ENCODE measurements around the gene PLCXD3.
"Not testable (repeated sequence)": the region's sequence is repeated elsewhere in the genome, so short reads cannot be mapped to it uniquely, and the experiment has no call there.

The PLCXD3 gene

GRCh38 chr5:41482715-41483114 is 27.7 kb downstream of the PLCXD3 start:
- no peak for DNase-seq

DNA sequence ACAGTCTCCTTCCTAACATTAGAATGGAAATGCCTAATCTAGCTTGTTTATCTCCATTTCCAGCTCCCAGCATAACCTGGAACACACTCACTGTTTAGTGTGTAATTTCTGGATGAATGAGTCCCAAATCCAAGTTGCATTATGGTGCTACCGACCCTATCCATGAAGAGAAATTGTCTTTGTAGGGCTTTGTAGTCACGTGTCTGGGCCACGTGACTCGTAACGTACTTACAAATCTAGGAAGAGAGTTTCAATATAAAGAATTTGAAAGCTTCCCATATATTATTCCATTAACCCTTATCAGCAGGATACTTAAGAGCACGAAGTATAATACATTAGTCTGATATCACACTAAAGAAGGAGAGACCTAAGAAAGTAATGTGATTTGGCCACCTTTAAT is 28.2 kb downstream of the PLCXD3 start:
- DNase-seq: no peak

GRCh38 chr5:41471571-41472208 is 38.7 kb downstream of the PLCXD3 start:
- not testable (repeated sequence) for DNase-seq

DNA sequence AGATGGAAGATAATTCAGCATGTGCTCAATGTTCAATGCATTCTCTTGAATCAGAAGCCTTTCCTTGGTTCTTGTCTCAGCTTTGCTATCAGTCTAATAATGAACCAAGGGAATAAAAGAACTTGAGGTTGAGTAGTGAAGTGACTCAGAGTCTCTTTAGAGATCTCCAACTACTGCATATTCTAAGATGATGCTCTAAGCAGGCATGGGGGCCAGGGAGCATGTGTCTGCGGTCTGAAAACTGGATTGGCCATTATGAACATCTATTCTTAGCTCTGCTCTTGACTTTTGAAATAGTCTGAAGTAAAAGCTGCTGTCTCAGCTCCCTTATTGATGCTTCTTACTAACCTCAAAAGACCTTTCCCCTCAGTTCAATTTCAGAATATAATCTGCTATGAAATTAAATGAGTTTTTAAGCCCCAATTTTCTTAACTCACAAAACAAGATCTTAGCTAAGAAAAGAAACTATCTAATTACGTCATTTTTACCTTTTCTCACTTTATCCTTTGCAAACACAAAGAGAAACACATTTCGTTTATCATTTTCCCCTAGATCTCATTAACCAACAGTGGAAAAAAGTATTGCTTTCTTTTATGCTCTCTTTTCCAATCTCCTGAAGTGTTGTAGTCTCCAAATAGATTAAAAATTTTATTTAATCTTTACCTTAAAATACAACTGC is 44.8 kb downstream of the PLCXD3 start:
- DNase-seq: no peak

DNA sequence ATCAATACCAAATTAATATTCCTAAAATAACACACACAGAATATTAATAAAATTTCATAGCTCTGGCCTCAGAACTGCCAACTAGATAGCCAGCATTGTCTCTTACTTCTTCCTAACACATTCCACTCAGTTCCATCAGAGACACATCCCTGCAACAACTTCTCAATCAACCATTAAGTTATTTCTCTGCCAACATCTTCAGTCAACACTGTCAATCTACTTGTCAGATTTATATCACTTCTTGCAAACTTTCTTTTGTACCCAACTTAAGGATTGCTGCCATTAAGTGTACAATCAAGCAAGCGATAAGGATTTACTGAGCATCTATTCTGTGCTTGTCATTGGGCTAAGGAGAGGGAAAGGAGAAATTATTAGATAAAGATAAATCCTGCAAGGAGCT is 50.8 kb downstream of the PLCXD3 start:
- DNase-seq: no peak

- DNase-seq: no peak
Measured at GRCh38 chr5:41457094-41457493, 53.3 kb downstream of the PLCXD3 start.

DNA sequence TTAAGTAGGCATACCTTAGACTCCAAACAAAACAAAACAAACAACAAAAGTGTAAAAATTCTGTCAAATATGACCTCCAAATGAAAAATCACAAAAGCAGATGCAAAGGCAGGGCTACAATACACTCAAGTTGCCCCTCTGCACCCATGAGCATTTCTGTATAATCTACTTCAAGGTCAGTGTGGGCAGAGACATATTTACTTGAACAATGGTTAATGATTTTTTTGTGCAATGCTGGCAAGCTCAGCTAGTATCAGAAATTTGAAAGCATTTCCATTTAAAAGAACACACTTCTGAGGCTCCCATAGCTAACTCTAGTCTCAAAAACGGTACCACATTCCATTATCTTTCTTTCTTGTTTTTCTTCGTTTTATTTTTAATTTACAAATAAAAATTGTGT is 57.9 kb downstream of the PLCXD3 start:
- no peak for DNase-seq

DNA sequence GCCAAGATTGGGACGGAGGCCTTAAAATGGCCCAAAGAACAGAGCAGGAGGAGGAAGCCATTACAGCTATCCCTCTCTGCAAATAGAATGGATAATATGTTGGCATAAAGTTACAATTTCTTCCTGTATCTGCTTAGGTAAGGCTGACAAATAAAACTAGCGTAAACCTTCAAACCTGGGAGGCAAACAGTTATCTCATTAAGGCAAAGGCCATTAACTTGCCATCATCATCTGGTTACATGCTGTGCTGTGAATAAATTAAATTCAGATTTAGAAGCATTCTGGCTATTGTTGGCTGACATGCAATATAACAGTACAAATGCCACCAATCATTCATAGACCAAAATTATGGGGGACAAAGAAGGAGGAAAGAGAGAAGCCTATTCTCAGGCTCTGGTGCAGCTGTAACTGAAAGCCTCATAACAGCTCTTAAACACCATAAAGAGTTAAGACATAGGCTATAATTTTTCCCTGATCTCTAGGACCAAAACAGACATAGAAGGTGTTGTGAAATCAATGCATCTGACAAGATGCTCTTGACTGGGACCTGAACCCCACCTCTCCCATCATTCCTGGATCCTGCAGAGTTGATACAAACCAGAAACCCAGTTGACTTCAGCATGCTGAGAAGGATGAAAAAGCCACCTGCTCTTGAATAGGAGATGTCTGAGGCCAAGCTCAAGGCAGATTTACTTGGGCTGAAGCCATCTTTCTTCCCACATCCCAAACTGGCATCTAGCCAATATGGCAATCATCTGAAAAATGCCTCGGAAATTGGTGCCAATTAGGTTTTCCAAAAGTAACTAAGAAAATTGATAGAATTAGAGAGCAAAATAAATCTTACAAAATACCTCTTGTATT is 62.5 kb downstream of the PLCXD3 start:
- DNase-seq: no peak

DNA sequence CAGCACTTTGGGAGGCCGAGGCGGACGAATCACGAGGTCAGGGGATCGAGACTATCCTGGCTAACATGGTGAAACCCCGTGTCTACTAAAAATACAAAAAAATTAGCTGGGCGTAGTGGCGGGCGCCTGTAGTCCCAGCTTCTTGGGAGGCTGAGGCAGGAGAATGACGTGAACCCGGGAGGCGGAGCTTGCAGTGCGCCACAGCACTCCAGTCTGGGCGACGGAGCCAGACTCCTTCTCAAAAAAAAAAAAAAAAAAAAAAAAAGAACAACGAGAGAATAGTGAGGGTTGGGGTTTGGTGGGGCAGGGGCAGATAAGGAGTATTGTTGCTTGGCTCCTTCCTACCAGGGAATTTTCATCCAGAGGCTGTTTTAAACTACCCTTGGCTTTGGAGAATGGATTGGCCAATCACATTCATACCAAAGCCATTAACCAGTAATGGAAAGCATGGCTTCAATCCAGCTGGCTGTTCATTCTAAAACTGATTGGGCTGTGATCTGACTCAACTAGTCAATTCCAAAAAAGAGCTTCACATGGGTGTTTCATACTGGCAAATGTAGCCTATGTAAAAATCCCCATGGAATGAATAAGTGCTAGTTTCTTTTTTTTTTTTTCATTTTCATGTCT is 64.4 kb downstream of the PLCXD3 start:
- no peak for DNase-seq

DNA sequence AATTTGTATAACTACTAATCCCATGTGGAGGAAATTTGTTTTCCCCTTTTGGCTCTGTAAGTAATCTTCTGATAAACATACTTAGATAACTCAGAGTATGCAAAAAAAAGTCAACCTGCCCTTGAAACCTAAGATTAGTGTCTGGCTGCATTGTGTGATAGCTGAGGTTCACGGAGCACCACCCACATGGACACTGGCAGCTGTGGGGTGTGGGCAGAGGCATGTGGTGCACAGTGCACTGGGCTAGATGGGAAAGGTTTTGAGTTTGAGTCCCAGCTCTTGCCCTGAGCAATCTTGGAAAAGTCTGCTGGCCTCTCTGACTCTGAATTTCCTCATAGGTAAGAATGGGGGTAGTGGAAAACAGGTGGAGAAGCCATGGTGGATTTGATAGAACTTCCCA is 75.1 kb downstream of the PLCXD3 start:
- DNase-seq: no peak

- DNase-seq: no peak
Measured at GRCh38 chr5:41433552-41434181, 76.7 kb downstream of the PLCXD3 start.

- DNase-seq: no peak
Measured at GRCh38 chr5:41432481-41433253, 77.7 kb downstream of the PLCXD3 start.

- DNase-seq: no peak
Measured at GRCh38 chr5:41427505-41427904, 82.9 kb downstream of the PLCXD3 start.

DNA sequence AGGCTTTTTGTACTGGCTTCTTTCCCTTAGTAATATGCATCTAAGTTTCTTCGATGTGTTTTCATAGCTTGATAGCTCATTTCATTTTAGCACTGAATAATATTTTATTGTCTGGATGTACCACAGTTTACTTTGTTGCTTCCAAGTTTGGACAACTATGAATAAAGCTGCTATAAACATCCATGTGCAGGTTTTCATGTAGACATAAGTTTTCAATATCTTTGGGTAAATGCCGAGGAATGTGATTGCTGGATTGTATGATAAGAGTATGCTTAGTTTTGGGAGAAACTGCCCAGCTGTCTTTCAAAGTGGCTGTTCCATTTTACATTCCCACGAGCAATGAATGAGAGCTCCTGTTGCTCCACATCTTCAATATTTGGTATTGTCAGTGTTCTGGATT is 84.7 kb downstream of the PLCXD3 start:
- DNase-seq: no peak

- no peak for DNase-seq
Measured at GRCh38 chr5:41420492-41421067, 89.8 kb downstream of the PLCXD3 start.

DNA sequence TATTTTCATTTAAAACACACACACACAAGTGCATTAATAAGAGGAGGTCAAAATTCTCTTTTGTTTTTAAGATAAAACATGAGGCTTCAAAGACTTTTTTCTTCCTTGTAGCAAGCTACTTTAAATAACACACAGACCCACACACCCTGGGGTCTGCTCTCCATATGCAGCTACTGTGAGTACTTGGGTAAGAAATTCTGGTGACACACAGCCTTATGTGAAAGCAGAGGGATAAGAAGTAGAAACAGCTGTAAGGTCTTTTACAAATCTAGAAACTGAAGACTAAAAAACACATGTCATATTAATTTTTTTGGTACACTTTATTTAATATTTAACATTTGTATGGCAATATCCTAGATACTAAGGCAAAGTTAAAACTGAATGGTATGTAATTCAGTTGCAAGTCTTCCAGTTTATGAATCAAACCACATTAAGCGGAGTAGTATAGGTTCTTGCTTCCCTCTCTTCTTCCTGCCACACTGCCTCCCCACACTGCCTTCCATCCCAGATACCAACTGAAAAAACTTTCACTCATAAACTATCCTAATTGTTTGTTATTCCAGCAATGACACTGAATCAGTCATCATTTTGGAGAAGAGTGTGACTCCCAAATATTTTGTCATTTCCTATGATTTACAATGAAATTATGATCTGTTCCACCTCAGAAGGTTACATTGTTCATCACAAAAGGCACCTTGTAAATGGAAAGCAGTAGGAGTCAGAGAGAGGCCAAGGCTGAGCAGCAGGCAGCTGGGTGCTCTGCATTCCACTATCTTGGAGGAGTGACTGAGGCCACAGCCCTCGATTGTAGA is 92.0 kb downstream of the PLCXD3 start:
- no peak for DNase-seq

- DNase-seq: no peak
Measured at GRCh38 chr5:41416336-41416735, 94.1 kb downstream of the PLCXD3 start.

- DNase-seq: no peak
Measured at GRCh38 chr5:41415242-41415641, 95.2 kb downstream of the PLCXD3 start.

DNA sequence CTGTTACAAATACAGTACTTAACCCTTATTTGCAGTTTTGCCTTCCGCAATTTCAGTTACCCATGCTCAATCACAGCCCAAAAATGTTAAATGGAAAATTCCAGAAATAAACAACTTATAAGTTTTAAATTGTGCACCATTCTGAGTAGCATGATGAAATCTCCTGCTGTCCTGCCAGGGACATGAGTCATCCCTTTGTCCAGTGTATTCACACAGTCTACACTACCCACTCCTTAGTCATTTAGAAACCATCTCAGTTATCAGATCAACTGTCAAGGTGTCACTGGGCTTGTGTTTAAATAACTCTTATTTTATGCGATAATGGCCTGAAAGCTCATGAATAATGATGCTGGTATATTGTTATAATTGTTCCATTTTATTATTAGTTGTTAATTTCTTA is 95.8 kb downstream of the PLCXD3 start:
- no peak for DNase-seq

DNA sequence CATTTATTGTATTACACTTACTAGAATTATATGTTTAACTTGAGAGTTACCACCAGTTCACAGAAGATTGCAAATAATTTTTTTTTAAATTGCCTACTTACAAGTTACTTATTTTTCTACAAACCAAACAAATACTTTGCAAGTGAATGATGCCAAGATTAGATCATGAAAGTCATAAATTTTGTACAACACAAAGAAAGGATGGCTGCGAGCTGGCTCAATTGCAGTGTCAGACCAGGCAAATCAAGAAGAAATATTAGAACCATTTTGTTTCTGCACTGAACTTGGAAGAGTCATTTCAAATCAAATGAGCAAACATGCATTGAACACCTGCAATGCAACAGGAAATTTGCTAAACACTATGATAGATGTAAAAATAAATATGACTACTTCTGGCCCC is 97.3 kb downstream of the PLCXD3 start:
- DNase-seq: no peak

GRCh38 chr5:41412496-41412895 is 97.9 kb downstream of the PLCXD3 start:
- DNase-seq: no peak

Data from NCI-H510A (cell line).